T-cell (primary cell): ENCODE results near the gene RNU5B-1. TPM values are rescaled to one million over a fixed set of nuclear protein-coding genes. Genes with fewer than 3 reads are reported as not detected.
"Not testable (repeated sequence)": the region's sequence is repeated elsewhere in the genome, so short reads cannot be mapped to it uniquely, and the experiment has no call there.

Source experiments
- ATAC-seq, 4 experiments: fragments of 200-7000 bp in 3 of 4; fragments of 150-1000 bp in 1 of 4; cut with Tn5 transposase; replicated peaks in 1 of 4; 1 replicate in 3 of 4; 2 replicates in 1 of 4; pipeline ENCODE4 v1.10.0; 2021; ENCODE audit warnings: moderate library complexity in 3 of 4, mild to moderate bottlenecking in 2 of 4, moderate number of reproducible peaks in 1 of 4
- CTCF ChIA-PET, 2 donors: fragments of 300-600 bp; sonication (Branson Sonifier 250); formaldehyde crosslinking; loops; one replicate each; lab custom pipeline; 2022; ENCODE audit warnings: antibody characterized with exemption in 2 of 2; lab: Charles Lee
- POLR2A ChIA-PET, 2 donors: fragments of 300-600 bp; sonication (Branson Sonifier 250); formaldehyde crosslinking; loops; one replicate each; lab custom pipeline; 2022; ENCODE audit warnings: antibody characterized with exemption in 2 of 2; lab: Charles Lee
- DNase-seq, 35 experiments: peaks; one replicate each; pipeline versions ENCODE4 v3.0.0 to v3.0.0-alpha.2; 2013 to 2023
- H3K27ac ChIP-seq: one replicate; pipeline ENCODE4 v1.5.1; 2013; ENCODE audit warnings: low read length
- H3K27me3 ChIP-seq, 2 experiments: replicated peaks in 1 of 2; 1 replicate in 1 of 2; 2 replicates in 1 of 2; pipeline versions ENCODE4 v1.6.1 to v1.7.0; 2013; ENCODE audit warnings: low read length in 1 of 2, mixed read lengths in 1 of 2; ENCODE audit not compliant: control insufficient read depth in 2 of 2, insufficient read depth in 2 of 2; ENCODE audit errors: extremely low read depth in 1 of 2
- H3K36me3 ChIP-seq, 2 donors: 1 replicate in 1 of 2; 2 replicates in 1 of 2; pipeline versions ENCODE4 v1.6.1 to v1.7.0; 2013; ENCODE audit warnings: low read length in 1 of 2; ENCODE audit not compliant: control insufficient read depth in 2 of 2, insufficient read depth in 1 of 2; ENCODE audit errors: extremely low read depth in 1 of 2
- H3K4me1 ChIP-seq, 2 experiments: 1 replicate in 1 of 2; 2 replicates in 1 of 2; pipeline versions ENCODE4 v1.6.1 to v1.7.0; 2013; ENCODE audit warnings: low read length in 2 of 2, mixed read lengths in 1 of 2; ENCODE audit not compliant: insufficient read depth in 2 of 2, control insufficient read depth in 1 of 2; ENCODE audit errors: extremely low read depth in 1 of 2
- H3K4me3 ChIP-seq, 2 donors: 1 replicate in 1 of 2; 2 replicates in 1 of 2; pipeline versions ENCODE4 v1.5.1 to v1.7.0; 2013; ENCODE audit warnings: mild to moderate bottlenecking in 2 of 2, low read length in 1 of 2, moderate library complexity in 1 of 2; ENCODE audit not compliant: control insufficient read depth in 1 of 2; ENCODE audit errors: extremely low read depth in 1 of 2
- H3K9me3 ChIP-seq: 2 replicates; pipeline ENCODE4 v1.7.0; 2013
- H3K27ac Mint-ChIP-seq, 2 donors: one replicate each; pipeline ENCODE4 v1.8.0; 2020 to 2021; ENCODE audit warnings: mild to moderate bottlenecking in 2 of 2, mixed read lengths in 2 of 2
- H3K27me3 Mint-ChIP-seq, 2 donors: one replicate each; pipeline ENCODE4 v1.8.0; 2021 to 2022; ENCODE audit warnings: mixed read lengths in 2 of 2
- H3K36me3 Mint-ChIP-seq: one replicate; pipeline ENCODE4 v1.8.0; 2021; ENCODE audit warnings: mixed read lengths
- H3K4me1 Mint-ChIP-seq, 3 donors: one replicate each; pipeline ENCODE4 v1.8.0; 2020 to 2022; ENCODE audit warnings: mixed read lengths in 3 of 3, mild to moderate bottlenecking in 1 of 3
- H3K4me3 Mint-ChIP-seq, 3 donors: one replicate each; pipeline ENCODE4 v1.8.0; 2020 to 2022; ENCODE audit warnings: mild to moderate bottlenecking in 3 of 3, mixed read lengths in 3 of 3, moderate library complexity in 3 of 3
- H3K9me3 Mint-ChIP-seq, 3 donors: one replicate each; pipeline ENCODE4 v1.8.0; 2020 to 2022; ENCODE audit warnings: mixed read lengths in 3 of 3
- WGBS: methylation state at CpG from one replicate; pipeline ENCODE4 v1.1.5; 2013; ENCODE audit warnings: missing lambda C conversion rate; ENCODE audit not compliant: insufficient coverage; 5-methylcytosine and 5-hydroxymethylcytosine counted together
- total RNA-seq, 35 experiments: library from RNA in 6 of 35; stranded (reverse) in 6 of 35; fragments of 120-200 nt in 1 of 35; gene quantifications; one replicate each; pipeline versions ENCODE4 v1.2.1 to v1.2.4 and lab custom pipeline; 2013 to 2026

RNU5B-1 gene
- total RNA-seq, 5 donors from 2014 or later (not counting 1 experiment from before 2014, with no cell fraction given), result 27.0 to 34.4 (median 32.6) TPM; not detected in 2

- Histone ChIP-seq H3K9me3 (no peaks in the 10 kb centered on the region), H3K36me3 (peaks cover 6 to 72% of the 10 kb centered on the region in 2 donors), H3K27me3 (no peaks in the 10 kb centered on the region), H3K4me1 (no peaks in the 10 kb centered on the region), H3K4me3 (no peak overlapping the region), H3K27ac (no peak overlapping the region)
- no peak overlapping the region for H3K27ac Mint-ChIP-seq
- H3K9me3 Mint-ChIP-seq, result no peaks in the 10 kb centered on the region
- WGBS, result 80% methylated on average over 1 of the region's 6 CpGs
- no peak overlapping the region for H3K4me3 Mint-ChIP-seq
- no peak for ATAC-seq
- DNase-seq, result no peak
- ChIA-PET CTCF (no interaction called here), POLR2A (no interaction called here)
- no peaks in the 10 kb centered on the region for H3K4me1 Mint-ChIP-seq
- no peaks in the 10 kb centered on the region for H3K27me3 Mint-ChIP-seq
- H3K36me3 Mint-ChIP-seq, result peaks cover 69% of the 10 kb centered on the region
Measured at GRCh38 chr15:65260968-65261367, 43.5 kb upstream of the RNU5B-1 start.

GRCh38 chr15:65263313-65263712 lies 41.2 kb upstream of the RNU5B-1 start:
- Histone ChIP-seq H3K4me3 (no peak overlapping the region), H3K9me3 (no peaks in the 10 kb centered on the region), H3K36me3 (peaks cover 6 to 64% of the 10 kb centered on the region in 2 donors), H3K27me3 (no peaks in the 10 kb centered on the region), H3K4me1 (no peaks in the 10 kb centered on the region), H3K27ac (no peak overlapping the region)
- Mint-ChIP-seq H3K4me1 (no peaks in the 10 kb centered on the region), H3K27ac (no peak overlapping the region), H3K4me3 (no peak overlapping the region), H3K36me3 (peaks cover 63% of the 10 kb centered on the region), H3K27me3 (no peaks in the 10 kb centered on the region), H3K9me3 (no peaks in the 10 kb centered on the region)
- ATAC-seq (no peak), DNase-seq (no peak)
- ChIA-PET POLR2A (no interaction called here), CTCF (no interaction called here)
- WGBS, result 100% methylated on average over 1 of the region's 4 CpGs

- 100% methylated on average over 1 of the region's 2 CpGs for WGBS
- Mint-ChIP-seq H3K4me3 (no peak overlapping the region), H3K27me3 (no peaks in the 10 kb centered on the region), H3K9me3 (no peaks in the 10 kb centered on the region), H3K27ac (no peak overlapping the region), H3K4me1 (no peaks in the 10 kb centered on the region), H3K36me3 (peaks cover 52% of the 10 kb centered on the region)
- POLR2A ChIA-PET, result interaction anchor here in 1 of 2 donors (0.9 kb wide), 1 partner anchor 15 kb away, joined by 3 read pairs; no protein-coding TSS in a partner anchor
- H3K4me3 ChIP-seq, result no peak overlapping the region
- peaks cover 6 to 55% of the 10 kb centered on the region in 2 donors for H3K36me3 ChIP-seq
- ATAC-seq (no peak), DNase-seq (no peak)
- no peaks in the 10 kb centered on the region for H3K9me3 ChIP-seq
- H3K27ac ChIP-seq, result no peak overlapping the region
- no peaks in the 10 kb centered on the region for H3K27me3 ChIP-seq
- no peaks in the 10 kb centered on the region for H3K4me1 ChIP-seq
- CTCF ChIA-PET, result no interaction called here
Measured at GRCh38 chr15:65264863-65265430, 39.5 kb upstream of the RNU5B-1 start.

GRCh38 chr15:65266469-65266868 lies 38.0 kb upstream of the RNU5B-1 start:
- Mint-ChIP-seq H3K4me3 (no peak overlapping the region), H3K4me1 (peaks cover 0 to under 1% (median 0%) of the 10 kb centered on the region in 3 donors), H3K9me3 (no peaks in the 10 kb centered on the region), H3K27me3 (no peaks in the 10 kb centered on the region), H3K36me3 (peaks cover 42% of the 10 kb centered on the region), H3K27ac (no peak overlapping the region)
- H3K36me3 ChIP-seq, result peaks cover 6 to 53% of the 10 kb centered on the region in 2 donors
- H3K9me3 ChIP-seq, result no peaks in the 10 kb centered on the region
- ATAC-seq (no peak), DNase-seq (no peak)
- ChIA-PET CTCF (no interaction called here), POLR2A (no interaction called here)
- no peaks in the 10 kb centered on the region for H3K4me1 ChIP-seq
- 93% methylated on average over 3 of the region's 5 CpGs for WGBS
- H3K4me3 ChIP-seq, result no peak overlapping the region
- H3K27ac ChIP-seq, result no peak overlapping the region
- no peaks in the 10 kb centered on the region for H3K27me3 ChIP-seq

- Histone ChIP-seq H3K27ac (no peak overlapping the region), H3K4me3 (no peak overlapping the region), H3K36me3 (peaks cover 0 to 41% of the 10 kb centered on the region in 2 donors), H3K4me1 (no peaks in the 10 kb centered on the region), H3K27me3 (no peaks in the 10 kb centered on the region), H3K9me3 (no peaks in the 10 kb centered on the region)
- H3K27ac Mint-ChIP-seq, result no peak overlapping the region
- WGBS, result 100% methylated on average over 1 of the region's 4 CpGs
- H3K36me3 Mint-ChIP-seq, result peaks cover 24% of the 10 kb centered on the region
- no peak for DNase-seq
- H3K9me3 Mint-ChIP-seq, result no peaks in the 10 kb centered on the region
- ChIA-PET CTCF (no interaction called here), POLR2A (no interaction called here)
- no peak for ATAC-seq
- H3K4me3 Mint-ChIP-seq, result no peak overlapping the region
- H3K27me3 Mint-ChIP-seq, result no peaks in the 10 kb centered on the region
- peaks cover 0 to 3% (median 3%) of the 10 kb centered on the region in 3 donors for H3K4me1 Mint-ChIP-seq
Measured at GRCh38 chr15:65268411-65268810, 36.1 kb upstream of the RNU5B-1 start.

- not testable (repeated sequence) for H3K27ac Mint-ChIP-seq
Measured at GRCh38 chr15:65270811-65271545, 33.5 kb upstream of the RNU5B-1 start.

More at GRCh38 chr15:65270811-65271545, 33.5 kb upstream of the RNU5B-1 start:
- H3K9me3 ChIP-seq, H3K27me3 Mint-ChIP-seq, ATAC-seq, H3K27ac ChIP-seq, H3K4me3 Mint-ChIP-seq, H3K4me3 ChIP-seq, POLR2A ChIA-PET, H3K27me3 ChIP-seq, H3K9me3 Mint-ChIP-seq: not testable (repeated sequence)
- H3K36me3 Mint-ChIP-seq, result peaks cover 16% of the 10 kb centered on the region
- H3K4me1 ChIP-seq, result peaks cover 13 to 23% of the 10 kb centered on the region in 2 experiments
- H3K36me3 ChIP-seq, result peaks cover under 1 to 21% of the 10 kb centered on the region in 2 donors
- CTCF ChIA-PET, result interaction anchor here in 1 of 2 donors (0.6 kb wide), 1 partner anchor 49 kb away, joined by 3 read pairs; no protein-coding TSS in a partner anchor
- WGBS, result 66% methylated on average over 8 of the region's 15 CpGs
- H3K4me1 Mint-ChIP-seq, result peaks cover 18 to 20% (median 18%) of the 10 kb centered on the region in 3 donors
- peak in 5 of 35 experiments; percentile 5 to 35 (median 7) for DNase-seq
